ENCODE results near the gene VAV2.

Gene VAV2

DNA sequence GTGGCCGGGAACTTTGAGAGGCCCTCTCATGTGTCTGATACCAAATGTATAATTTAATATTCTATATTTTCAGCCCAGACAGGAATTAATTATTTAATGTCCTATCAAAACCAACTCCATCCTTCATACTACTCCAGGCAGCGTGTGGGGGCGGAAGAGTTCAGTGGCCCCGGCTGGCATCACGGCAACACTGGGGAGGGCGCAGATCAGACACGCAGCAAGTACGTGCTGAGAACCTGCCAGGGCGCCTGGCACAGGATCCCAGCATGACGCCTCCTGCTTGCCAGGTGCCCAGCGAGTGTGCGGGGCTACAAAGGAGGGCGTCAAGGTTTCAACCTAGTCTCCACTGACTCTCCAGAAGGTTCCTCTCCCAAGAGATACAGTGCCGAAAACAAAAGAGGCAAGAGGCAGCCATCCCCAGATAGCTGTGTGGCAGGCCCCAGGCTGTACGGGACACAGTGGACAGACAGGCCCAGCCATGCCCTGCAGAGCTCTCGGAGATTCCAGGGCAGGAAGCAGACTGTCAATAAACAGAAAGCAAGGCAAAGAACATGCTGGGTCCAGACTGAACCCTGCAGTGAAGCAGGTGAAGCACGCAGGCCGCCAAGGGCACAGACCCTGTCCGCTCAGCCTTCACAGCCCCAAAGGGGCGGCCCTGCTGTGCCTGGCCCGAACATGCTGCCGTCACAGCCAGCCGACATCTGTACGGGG is 110.3 kb downstream of the VAV2 start:
- in situ Hi-C loops (cut with MboI; ENCODE audit: low sequenced_read_pairs): no loop called here

DNA sequence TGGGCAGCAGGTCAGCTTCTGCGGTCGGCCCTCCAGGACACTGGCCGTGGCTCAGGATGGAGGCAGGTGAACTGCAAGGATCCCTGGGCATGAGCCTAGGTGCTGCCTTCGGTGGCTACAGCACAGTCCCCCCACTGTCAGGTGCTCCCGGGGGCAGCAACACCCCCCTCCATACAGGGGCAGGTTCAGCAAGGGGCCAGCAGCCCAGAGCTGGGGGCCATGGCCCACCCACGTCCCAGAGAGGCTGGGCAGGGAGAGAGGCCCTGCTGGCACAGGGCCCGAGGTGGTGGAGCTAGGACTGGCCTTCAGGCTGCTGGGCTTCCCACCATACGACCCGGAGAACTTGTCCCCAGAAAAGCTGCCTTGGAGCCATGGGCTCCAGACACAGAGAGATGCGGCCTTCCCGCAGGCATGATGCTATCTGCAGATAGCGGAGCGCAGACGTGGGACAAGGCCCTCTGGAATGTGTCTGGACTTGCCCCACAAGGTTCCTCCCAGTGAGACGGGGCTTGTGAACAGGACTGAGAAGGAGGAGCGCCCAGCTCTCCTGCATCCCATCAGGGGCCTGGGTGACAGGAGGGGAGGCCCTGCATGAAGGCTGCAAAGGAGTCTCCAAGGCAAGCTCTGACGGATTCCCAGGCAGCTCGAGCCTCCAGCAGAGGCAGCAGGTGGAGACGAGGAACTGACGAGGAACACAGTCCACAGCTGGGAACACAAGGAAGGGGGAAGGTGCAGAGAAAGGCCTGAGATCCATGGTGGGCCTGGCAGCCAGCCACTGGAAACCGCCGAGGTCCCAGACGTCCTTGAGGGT is 111.1 kb downstream of the VAV2 start:
- in situ Hi-C loops (cut with MboI; ENCODE audit: low sequenced_read_pairs): no loop called here

DNA sequence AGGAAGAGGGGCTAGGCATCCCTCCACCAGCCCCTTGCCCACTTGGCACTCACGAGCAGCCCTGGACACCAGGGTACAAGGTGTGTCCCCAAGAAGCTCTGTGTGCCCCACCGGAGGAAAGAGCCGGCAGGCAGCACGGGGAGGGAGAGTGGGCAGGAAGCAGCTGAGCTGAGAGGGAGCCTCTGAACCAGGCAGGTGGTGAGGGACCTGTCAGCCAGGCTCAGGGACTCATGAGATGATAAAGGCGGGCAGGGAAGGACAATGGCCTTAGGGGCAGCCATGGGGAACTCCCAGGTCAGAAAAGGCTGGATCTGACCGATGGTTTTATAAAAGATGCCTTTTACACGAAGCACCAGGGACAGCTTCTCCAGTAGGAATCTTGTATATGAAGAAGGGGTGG is 112.0 kb downstream of the VAV2 start:
- in situ Hi-C loops (cut with MboI; ENCODE audit: low sequenced_read_pairs): no loop called here

DNA sequence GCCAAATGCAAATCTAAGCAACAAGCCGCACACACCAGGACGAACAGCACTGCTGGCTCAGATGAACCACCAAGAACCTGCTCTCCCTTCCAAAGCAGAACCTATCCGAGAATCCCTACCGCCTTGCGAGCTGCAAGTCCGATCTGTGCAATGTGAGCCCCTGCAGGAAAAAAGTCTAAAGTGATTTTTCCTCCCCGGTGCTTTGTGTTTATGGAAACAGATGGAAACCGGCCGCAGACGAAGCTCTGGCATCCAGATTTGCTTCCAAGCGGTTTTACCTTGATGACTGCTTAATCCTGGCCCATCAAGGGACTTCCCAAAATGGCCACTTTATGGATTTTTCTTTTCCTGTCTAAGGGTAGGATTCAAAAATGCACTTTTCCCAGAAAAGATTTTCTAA is 112.5 kb downstream of the VAV2 start:
- in situ Hi-C loops (cut with MboI; ENCODE audit: low sequenced_read_pairs): no loop called here

DNA sequence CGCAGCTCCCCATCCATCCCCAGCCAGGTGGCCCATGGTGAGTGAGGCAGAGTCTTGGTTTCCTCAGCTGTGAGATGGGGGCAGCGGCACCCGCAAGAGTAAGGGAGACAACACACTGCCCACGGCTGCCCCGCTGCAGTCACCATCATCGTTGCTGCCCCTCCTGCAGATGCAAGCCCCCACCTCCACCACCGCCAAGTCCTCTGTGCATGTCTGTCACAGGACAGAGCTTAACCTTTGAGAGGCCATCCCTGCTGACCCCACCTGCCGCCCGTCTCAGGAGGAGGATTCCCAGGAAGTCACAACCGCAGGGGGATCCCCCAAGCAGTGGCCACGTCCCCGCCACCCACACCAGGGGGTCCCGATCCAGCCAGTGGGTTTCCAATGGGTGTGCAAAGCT is 113.7 kb downstream of the VAV2 start:
- in situ Hi-C loops (cut with MboI; ENCODE audit: low sequenced_read_pairs): no loop called here

DNA sequence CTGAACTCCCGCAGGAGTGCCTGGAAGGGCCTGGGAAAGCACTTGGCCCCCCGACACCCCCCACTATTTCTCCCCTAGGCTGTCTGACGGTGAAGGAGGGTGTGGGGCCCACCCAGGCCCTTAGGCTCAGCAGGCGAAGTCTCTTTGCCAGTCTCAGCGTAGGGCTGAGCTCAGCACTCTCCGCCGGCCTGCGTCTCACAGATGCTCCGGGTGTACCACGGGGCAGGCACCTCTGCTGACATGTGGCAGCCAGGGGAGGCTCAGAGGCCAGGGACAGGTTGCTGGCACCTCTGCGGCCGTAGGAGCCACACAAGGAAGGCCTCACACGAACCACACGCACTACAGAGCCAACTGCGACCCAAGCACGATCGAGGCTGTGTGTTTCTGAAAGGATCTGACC is 114.2 kb downstream of the VAV2 start:
- in situ Hi-C loops (cut with MboI; ENCODE audit: low sequenced_read_pairs): no loop called here

DNA sequence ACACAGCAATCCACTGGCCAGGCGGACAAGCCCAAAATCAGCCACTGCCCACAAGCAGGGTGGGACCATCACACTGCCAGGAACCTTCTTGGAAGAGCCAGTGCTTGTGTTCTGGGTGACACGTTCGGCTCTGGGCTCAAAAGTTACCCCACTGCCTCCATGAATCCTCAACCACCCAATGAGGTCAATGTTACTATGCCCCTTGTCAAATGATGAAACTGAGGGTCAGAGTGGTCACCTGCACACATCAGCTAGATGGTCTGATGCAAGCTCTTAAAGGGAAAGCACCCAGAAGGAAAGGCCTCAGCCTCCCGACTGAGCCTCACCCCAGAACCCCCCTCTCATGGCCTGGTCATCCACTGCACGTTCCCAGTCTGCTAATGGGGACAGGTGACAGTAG is 114.8 kb downstream of the VAV2 start:
- in situ Hi-C loops (cut with MboI; ENCODE audit: low sequenced_read_pairs): no loop called here

DNA sequence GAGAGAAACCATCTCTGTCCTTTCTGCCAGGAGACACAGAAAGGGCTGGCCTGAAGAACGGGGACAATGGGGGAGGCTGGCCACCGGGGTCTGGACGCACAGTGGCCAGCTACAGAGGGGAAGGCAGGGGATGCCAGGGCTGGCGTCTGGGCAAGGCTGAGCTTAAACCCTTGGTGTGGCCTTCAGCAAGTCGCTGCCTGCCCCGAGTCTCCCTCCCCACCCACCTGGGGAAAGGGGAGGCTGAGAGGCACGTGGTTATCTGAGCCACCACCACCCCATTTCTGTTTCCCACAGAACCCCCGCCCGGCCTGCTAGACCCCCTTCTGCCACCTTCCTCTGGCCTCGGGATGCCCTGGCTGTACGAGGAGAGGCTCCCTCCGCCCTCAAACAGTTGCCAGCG is 115.3 kb downstream of the VAV2 start:
- in situ Hi-C loops (cut with MboI; ENCODE audit: low sequenced_read_pairs): no loop called here

DNA sequence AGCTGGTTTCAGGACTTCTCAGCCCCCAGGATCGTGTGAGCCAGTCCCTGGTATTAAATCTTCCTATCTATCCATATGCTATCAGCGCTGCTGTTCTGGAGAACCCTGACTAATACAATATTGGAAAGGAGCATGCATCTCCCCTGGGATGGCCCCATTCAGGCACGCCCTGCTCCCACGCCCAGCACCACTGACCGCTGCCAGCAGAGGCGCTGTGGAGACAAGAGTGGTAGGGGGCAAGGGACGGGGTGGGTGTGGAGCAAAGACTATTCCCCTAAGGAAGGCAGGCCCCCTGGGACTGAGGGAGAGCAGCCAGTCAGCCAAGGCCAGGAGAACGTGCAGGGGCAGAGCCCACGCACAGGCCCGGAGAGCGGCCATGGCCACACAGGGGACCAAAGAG is 116.0 kb downstream of the VAV2 start:
- in situ Hi-C loops (cut with MboI; ENCODE audit: low sequenced_read_pairs): no loop called here

DNA sequence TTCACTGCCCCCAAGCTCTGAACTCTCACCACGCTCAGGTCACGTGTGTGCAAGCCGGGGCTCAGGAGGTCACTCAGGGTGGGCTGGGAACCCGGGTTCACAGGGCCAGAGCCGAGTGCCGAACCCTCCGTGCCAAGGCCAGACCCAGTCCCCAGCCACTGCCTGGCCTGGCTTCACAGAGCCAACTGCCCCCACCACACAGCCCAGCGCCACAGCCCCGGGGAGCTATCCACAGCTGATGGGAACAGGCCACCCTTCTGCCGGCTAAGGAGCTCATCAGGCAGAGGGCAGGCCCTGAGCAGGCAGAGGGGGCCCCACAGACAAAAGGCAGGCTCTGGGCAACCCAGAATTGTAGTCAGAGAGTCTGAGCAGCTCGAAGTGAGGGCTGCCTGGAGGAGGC is 117.0 kb downstream of the VAV2 start:
- in situ Hi-C loops (cut with MboI; ENCODE audit: low sequenced_read_pairs): no loop called here

DNA sequence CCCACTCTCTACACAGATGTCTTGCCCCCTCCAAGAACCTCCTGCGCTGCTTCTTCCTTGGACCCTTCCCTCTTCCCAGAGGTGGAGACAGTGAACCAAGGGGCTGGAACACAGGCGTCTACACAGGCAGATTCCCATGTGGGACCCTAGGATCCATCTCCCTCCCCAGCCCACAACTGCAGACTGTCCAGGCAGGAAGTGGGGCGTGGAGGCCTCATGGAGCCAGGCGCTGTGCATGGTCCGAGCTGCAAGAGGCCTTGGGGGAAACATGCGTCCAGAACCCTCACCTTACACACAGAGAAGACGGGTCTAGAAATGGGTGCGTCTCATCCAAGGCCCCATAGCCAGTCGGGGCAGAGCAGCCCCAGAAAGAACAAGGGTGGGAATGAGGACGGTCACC is 117.5 kb downstream of the VAV2 start:
- in situ Hi-C loops (cut with MboI; ENCODE audit: low sequenced_read_pairs): no loop called here

DNA sequence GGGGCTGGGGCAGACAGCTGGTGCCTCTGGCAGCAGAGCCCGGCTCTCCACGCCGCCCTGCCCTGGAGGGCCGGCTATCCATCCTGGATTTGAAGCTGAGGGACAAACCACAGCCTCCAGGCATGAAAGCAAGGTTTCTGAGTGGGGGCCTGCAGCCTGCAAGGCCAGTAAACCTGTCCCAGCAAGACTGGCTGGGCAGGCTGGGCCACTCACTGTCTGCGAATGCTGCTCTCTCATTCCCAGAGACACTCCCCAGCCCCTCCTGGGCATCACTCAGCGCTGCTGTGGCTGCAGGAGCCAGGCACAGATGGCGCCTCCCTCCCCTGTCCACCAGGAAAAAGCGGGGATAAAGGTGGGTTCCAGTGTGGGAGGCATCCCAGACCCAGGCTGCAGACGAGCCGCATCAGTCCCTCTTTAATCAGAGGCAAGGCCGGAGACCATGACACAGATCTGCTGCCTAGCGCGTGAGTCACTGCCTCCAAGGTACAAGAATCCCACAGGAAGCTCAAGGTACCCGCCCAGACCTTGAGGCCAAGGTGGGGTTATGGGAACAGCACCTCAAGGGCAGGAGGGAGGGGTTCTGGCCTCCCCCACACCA is 118.0 kb downstream of the VAV2 start:
- in situ Hi-C loops (cut with MboI; ENCODE audit: low sequenced_read_pairs): no loop called here

DNA sequence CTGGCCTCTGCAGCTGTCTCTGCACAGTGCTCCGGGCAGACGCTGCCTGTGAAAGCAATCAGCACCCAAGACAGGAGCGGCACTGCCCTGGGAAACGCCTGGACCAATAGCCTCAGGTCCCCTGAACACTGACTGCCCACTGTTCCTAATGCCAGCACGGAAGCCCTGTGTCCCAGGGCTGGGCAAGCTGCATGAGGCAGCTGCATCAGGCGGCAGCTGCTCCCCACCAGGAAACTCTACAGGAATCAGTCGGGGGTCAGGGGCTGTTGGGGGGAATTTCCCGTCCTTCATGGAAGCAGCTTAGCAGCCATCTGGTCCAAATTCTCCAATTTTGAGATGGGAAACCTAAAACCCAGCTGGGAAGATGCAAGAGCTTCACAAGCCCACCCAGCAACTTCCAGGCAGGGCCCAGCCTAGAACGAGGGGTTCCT is 118.6 kb downstream of the VAV2 start:
- in situ Hi-C loops (cut with MboI; ENCODE audit: low sequenced_read_pairs): no loop called here

DNA sequence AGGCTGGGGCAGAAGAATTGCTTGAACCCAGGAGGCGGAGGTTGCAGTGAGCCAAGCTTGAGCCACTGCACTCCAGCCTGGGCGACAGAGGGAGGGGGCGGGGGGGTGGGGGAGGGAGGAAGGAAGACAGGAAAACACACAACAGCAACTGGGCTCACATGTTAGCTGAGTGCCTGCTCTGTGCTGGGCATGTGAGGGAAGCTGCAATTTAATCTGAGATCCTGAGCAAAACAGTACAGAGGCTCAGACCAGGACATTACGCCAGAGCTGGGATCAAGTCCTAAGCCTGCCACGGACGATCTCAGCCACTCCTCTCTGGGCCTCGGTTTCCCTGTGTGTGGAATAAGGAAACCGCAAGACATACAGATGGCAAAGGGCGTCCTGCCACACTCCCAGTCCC is 119.1 kb downstream of the VAV2 start:
- in situ Hi-C loops (cut with MboI; ENCODE audit: low sequenced_read_pairs): no loop called here

DNA sequence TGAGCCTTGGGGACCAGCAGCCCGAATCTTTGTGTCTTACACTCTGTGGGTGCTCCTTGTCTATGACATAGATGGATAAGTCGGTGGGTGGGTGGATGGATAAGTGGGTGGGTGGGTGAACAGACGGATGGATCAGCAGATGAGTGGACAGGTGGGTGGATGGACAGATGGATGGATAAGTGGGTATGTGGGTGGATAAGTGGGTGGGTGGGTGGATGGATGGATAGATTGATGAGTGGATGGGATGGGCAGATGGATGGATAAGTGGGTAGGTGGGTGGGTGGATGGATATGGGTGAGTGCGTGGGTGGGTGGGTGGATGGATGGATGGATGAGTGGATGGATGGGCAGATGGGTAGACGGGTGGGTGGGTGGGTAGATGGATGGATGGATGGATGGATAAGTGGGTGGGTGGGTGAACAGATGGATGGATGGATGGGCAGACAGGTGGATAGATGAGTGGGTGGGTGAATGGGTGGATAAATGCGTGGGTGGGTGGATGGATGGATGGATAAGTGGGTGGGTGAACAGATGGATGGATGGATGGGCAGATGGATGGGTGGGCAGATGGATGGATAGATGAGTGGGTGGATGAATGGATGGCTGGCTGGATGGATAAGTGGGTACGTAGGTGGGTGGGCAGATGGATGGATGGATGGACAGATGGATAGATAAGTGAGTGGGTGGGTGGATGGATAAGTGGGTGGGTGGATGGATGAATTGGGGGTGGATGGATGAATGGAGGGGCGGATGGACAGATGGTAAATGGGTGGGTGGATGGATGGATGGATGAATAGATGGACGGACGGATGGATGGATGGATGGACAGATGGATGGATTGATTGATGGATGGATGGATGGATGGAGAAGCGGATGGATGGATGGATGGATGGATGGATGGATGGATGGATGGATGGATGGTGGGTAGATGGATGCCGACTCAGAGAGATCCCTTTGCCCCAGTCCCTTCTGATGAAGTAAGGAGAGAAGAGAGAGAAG is 121.2 kb downstream of the VAV2 start:
- in situ Hi-C loops (cut with MboI; ENCODE audit: low sequenced_read_pairs): no loop called here

DNA sequence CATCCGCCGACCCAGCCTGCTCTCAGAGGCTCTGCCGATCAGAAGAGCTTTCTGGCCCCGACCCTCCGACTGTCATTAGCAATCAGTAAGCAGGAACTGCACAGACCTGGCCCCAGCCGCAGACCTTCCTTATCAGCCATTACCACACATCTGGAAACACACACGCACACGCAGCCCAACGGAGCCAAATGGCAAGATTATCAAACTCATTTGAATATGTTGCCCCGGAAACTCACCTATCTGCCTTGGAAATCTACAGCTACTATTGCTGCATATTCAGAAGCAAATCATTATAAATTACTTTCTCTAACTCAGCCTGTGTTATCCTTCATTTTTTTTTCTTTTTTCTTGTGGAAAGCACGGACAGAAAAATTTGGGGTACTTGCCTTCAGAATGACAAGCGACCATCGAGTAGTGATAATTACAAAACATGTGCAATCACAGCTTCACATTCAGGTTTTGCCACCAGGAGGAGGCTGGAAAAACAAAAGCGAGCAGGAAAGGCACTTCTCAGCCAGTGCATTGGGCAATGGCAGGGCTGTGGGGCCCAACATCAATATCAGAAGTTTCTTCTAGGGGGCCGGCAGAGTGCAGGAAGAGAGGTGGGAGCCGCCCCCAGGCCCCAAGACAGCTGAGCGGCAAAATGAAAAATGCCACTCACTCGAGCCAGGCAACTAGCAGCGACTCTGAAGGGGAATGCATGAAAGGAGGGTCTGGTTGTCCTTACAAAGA is 122.3 kb downstream of the VAV2 start:
- in situ Hi-C loops (cut with MboI; ENCODE audit: low sequenced_read_pairs): no loop called here

DNA sequence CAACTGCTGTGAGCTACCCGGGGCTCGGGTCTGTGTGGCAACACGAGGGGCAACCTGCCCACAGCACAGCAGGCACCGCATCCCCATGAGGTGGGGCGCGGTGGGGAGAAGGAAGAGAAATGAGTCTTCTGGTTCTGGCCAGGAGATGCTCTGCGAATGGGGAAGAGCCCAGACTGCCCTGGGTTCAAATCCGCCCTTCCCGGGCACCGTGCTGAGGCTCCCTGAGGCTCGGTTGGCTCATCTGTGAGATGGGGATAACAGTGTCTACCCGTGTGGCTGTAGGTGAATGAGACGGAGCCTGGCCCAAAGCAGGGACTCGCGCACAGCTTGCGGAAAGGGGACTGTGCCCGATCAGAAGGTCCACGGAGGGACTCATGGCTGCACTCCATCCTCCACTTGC is 123.9 kb downstream of the VAV2 start:
- in situ Hi-C loops (cut with MboI; ENCODE audit: low sequenced_read_pairs): no loop called here

DNA sequence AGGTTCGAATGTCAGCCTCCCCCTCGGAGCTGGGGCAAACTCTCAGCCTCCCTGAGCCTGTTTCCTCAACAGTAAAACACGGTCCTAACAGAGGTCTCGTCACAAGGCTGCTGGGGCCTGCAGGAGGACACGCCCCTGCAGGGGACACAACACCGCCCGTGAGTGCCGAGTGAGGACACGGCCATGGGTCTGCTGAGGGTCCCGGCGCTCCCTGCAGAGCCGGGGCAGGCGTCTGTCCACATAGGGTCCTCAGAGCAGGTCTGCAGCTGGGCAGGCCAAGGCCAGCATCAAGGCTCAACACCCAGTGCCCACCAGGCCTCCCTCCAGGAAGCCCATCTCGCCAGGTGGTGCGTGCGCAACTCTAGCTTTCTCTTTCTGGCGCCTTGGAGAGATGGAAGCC is 125.2 kb downstream of the VAV2 start:
- in situ Hi-C loops (cut with MboI; ENCODE audit: low sequenced_read_pairs): no loop called here

DNA sequence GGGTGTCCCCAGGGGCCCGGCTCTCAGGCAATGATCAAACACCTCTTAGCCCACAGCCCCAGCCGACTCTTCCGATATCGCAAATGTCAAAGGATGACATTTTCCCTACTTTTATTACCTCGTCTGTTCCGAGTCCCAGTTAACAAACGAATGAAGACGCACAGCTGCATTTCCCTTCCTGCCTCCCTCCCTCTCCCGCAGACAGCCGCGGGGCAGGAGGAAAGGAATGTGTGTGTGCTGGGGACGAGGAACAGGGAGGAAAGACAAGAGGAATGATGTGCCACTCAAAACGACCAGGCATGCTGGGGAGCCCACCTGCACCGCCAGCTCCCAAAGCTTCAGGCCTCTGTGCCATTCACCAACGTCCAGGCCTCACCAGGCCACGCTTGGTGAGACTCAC is 128.1 kb downstream of the VAV2 start:
- in situ Hi-C loops (cut with MboI; ENCODE audit: low sequenced_read_pairs): no loop called here

DNA sequence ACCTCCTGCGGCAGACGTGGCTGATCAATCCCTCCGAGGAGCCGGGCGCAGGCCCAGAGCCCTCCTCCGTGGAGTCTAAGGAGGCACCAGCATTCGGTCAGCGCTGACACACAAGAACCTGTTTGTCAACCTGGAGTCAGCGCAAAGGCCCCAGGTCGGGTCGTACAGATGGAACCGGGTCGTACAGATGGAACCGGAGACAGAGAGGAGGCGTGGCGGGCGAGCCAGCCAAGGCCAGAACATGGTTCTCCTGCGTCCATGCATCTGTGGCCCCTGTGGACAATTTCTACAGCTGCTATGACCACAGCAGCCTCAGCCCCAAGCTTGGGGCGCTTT is 128.9 kb downstream of the VAV2 start:
- in situ Hi-C loops (cut with MboI; ENCODE audit: low sequenced_read_pairs): no loop called here

All from HL-60/S4 treated with retinoic acid at 250 ng/mL for 4 days and 3 days (cell line).